ENCODE measurements around the gene DLK2. TPM values are rescaled to one million over a fixed set of nuclear protein-coding genes. Genes with fewer than 3 reads are reported as not detected.
"Not testable (repeated sequence)": the region's sequence is repeated elsewhere in the genome, so short reads cannot be mapped to it uniquely, and the experiment has no call there.

The DLK2 gene
- total RNA-seq, 1 experiment from 2014 or later = 0.81 TPM

DNA sequence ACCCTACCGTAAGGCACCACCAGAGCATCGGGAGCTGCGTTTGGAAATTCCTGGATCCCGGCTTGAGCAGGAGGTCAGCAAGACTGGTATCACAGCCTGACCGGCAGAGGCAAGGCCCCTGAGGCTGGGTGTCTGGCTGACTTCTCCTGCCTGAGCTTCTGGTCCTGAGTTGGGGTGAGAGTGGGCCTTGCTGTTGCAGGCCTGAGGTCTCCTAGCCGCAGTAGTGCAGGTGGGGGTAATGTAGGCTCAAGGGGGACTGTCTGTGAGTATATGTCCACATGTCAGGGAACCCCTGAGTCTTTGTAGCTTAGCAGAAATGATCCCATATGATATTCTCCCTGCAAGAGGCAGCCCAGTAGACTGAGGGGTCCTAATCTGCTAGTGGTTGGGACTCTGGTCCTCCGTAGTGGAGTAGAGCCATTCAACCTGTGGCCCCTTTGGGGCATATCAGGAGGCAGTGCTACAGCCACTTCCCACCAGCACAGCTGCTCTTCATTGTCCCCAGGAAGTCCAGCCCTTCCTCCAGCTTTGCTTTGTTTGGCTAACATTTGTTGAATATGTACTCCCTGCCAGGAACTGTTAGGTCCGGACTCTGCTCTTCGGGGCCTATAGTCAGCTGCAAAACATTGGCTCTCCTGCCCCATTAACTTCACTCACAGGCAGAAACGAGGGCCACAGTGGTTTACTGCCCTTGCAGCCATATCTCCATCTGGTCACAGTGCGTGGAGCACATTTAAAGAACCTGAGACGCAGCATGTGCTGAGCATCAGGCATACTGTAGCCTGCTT is 43.9 kb upstream of the DLK2 start:
- H3K36me3 Mint-ChIP-seq = peaks cover 41% of the 10 kb centered on the region
- peaks cover 14% of the 10 kb centered on the region for H3K4me1 Mint-ChIP-seq
- POLR2A ChIA-PET = no interaction called here
- CTCF ChIA-PET = interaction anchor here (0.8 to 1.0 kb wide), 2 partner anchors 43 to 45 kb away, joined by 3 read pairs; no protein-coding TSS in a partner anchor
- no peaks in the 10 kb centered on the region for H3K27me3 Mint-ChIP-seq (ENCODE audit: low read depth)
- ATAC-seq = no peak
- no peak overlapping the region for H3K27ac Mint-ChIP-seq
- no peak for DNase-seq (ENCODE audit: low spot score)
- H3K9me3 Mint-ChIP-seq = no peaks in the 10 kb centered on the region
- no peak for TF ChIP-seq JUN (CRISPR knock-in tag; IDR thresholded peaks at IDR 0.05)
- TF ChIP-seq ETV6 (CRISPR knock-in tag; IDR thresholded peaks at IDR 0.05) = no peak
- no peak for TF ChIP-seq RELA (CRISPR knock-in tag; IDR thresholded peaks at IDR 0.05; ENCODE audit: borderline replicate concordance)
- TF ChIP-seq, protein P1, sequence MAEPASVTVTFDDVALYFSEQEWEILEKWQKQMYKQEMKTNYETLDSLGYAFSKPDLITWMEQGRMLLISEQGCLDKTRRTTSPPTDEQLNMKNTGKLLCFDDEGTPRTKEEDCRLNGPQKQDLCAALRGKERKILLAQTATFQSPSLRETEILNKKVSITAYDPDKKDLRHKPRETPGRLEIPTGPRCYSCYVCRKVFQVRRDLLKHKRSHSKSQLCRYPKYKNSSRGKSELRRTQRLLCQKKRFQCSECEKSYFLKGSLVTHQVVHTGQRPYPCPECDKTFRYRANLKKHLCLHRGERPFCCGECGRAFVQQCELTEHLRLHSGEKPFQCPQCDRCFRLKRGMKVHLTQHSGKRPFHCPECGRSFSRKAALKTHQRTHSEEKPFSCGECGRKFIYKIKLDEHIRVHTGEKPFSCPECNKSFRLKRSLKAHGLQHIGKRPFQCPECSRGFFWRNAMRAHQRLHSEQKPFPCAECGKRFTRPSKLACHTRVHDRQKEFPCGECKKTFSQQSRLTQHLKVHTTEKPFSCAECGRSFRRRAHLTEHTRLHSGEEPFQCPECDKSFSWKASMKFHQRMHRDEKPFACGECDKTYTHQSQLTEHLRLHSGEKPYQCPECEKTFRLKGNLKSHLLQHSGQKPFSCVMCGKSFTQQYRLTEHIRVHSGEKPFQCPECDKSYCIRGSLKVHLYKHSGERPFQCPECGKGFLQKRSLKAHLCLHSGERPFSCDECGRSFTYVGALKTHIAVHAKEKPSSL (CRISPR knock-in tag; conservative IDR thresholded peaks at IDR 0.05) = no peak
- no peak for TF ChIP-seq SOX15 (CRISPR knock-in tag; IDR thresholded peaks at IDR 0.05)
- no peak for TF ChIP-seq PRRX2 (CRISPR knock-in tag; IDR thresholded peaks at IDR 0.05)
- TF ChIP-seq NFYB (CRISPR knock-in tag; conservative IDR thresholded peaks at IDR 0.05; ENCODE audit: low read depth) = no peak
- no peak for TF ChIP-seq ZNF423 (CRISPR knock-in tag; IDR thresholded peaks at IDR 0.05)
- TF ChIP-seq ZNF396 (CRISPR knock-in tag; IDR thresholded peaks at IDR 0.05; ENCODE audit: borderline replicate concordance) = no peak
- no peak for TF ChIP-seq NFATC4 (CRISPR knock-in tag; IDR thresholded peaks at IDR 0.05)
- TF ChIP-seq MYBL2 (CRISPR knock-in tag; IDR thresholded peaks at IDR 0.05) = no peak
- TF ChIP-seq ATF1 (CRISPR knock-in tag; IDR thresholded peaks at IDR 0.05) = no peak
- TF ChIP-seq, protein P2, sequence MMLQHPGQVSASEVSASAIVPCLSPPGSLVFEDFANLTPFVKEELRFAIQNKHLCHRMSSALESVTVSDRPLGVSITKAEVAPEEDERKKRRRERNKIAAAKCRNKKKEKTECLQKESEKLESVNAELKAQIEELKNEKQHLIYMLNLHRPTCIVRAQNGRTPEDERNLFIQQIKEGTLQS (CRISPR knock-in tag; conservative IDR thresholded peaks at IDR 0.05) = no peak
- TF ChIP-seq, protein P3, sequence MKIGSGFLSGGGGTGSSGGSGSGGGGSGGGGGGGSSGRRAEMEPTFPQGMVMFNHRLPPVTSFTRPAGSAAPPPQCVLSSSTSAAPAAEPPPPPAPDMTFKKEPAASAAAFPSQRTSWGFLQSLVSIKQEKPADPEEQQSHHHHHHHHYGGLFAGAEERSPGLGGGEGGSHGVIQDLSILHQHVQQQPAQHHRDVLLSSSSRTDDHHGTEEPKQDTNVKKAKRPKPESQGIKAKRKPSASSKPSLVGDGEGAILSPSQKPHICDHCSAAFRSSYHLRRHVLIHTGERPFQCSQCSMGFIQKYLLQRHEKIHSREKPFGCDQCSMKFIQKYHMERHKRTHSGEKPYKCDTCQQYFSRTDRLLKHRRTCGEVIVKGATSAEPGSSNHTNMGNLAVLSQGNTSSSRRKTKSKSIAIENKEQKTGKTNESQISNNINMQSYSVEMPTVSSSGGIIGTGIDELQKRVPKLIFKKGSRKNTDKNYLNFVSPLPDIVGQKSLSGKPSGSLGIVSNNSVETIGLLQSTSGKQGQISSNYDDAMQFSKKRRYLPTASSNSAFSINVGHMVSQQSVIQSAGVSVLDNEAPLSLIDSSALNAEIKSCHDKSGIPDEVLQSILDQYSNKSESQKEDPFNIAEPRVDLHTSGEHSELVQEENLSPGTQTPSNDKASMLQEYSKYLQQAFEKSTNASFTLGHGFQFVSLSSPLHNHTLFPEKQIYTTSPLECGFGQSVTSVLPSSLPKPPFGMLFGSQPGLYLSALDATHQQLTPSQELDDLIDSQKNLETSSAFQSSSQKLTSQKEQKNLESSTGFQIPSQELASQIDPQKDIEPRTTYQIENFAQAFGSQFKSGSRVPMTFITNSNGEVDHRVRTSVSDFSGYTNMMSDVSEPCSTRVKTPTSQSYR (CRISPR knock-in tag; IDR thresholded peaks at IDR 0.05) = no peak
- TF ChIP-seq, protein P4, sequence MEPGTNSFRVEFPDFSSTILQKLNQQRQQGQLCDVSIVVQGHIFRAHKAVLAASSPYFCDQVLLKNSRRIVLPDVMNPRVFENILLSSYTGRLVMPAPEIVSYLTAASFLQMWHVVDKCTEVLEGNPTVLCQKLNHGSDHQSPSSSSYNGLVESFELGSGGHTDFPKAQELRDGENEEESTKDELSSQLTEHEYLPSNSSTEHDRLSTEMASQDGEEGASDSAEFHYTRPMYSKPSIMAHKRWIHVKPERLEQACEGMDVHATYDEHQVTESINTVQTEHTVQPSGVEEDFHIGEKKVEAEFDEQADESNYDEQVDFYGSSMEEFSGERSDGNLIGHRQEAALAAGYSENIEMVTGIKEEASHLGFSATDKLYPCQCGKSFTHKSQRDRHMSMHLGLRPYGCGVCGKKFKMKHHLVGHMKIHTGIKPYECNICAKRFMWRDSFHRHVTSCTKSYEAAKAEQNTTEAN (CRISPR knock-in tag; IDR thresholded peaks at IDR 0.05) = no peak
- TF ChIP-seq FOXJ3 (CRISPR knock-in tag; IDR thresholded peaks at IDR 0.05; ENCODE audit: borderline replicate concordance) = no peak
- TF ChIP-seq CREB1 (CRISPR knock-in tag; IDR thresholded peaks at IDR 0.05) = no peak
- H3K4me3 Mint-ChIP-seq = no peak overlapping the region

DNA sequence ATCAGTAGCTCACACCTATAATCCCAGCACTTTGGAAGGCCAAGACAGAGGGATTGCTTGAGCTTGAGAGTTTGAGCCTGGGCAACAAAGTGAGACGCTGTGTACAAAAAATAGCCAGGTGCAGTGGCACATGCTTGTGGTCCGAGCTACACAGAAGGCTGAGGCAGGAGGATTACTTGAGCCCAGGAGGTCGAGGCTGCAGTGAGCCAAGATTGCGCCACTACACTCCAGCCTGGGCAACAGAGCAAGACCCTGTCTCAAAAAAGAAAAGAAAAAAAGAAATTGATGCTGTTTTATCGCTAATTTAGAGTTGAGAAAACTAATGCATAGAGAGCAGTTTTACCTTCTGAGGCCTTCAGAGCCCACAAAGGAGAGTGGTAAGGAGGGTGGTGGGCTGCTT is 42.9 kb upstream of the DLK2 start:
- H3K27me3 Mint-ChIP-seq (ENCODE audit: low read depth); H3K9me3 Mint-ChIP-seq; H3K27ac Mint-ChIP-seq; DNase-seq (ENCODE audit: low spot score); POLR2A ChIA-PET; H3K4me3 Mint-ChIP-seq; ATAC-seq: not testable (repeated sequence)
- CTCF ChIA-PET = interaction anchor here (1.0 to 1.1 kb wide), 3 partner anchors 9 to 44 kb away, joined by 3 to 6 read pairs (median 4); partner anchors contain the start of gene LRRC73
- peaks cover 35% of the 10 kb centered on the region for H3K36me3 Mint-ChIP-seq
- peaks cover 17% of the 10 kb centered on the region for H3K4me1 Mint-ChIP-seq

All from WTC11 (cell line).